MM.1S (cell line): Measurements from ENCODE around the gene SLC8B1.

ENCODE experiments used
- DNase-seq: peaks from one replicate; pipeline ENCODE4 v3.0.0-alpha.2; 2015
- H2AFZ ChIP-seq: fragments of 300-600 bp; sonication (generic); 2 replicates; pipeline ENCODE4 v1.6.0; 2016; ENCODE audit warnings: antibody characterized with exemption, low read length
- H3F3A ChIP-seq: fragments of 300-600 bp; sonication (generic); 2 replicates; pipeline ENCODE4 v1.6.1; 2016; ENCODE audit warnings: mild to moderate bottlenecking, antibody characterized with exemption, low read length, moderate library complexity, mixed read lengths; ENCODE audit not compliant: insufficient read depth
- H3K27ac ChIP-seq: fragments of 300-600 bp; sonication (generic); 2 replicates; pipeline ENCODE4 v1.5.1; 2016; ENCODE audit warnings: mild to moderate bottlenecking, low read length
- H3K27me3 ChIP-seq: fragments of 300-600 bp; sonication (generic); replicated peaks from 2 replicates; pipeline ENCODE4 v1.6.0; 2016; ENCODE audit warnings: low read length; ENCODE audit not compliant: insufficient read depth
- H3K36me3 ChIP-seq: fragments of 300-600 bp; sonication (generic); replicated peaks from 2 replicates; pipeline ENCODE4 v1.6.1; 2016; ENCODE audit warnings: mild to moderate bottlenecking, low read length, mixed read lengths; ENCODE audit not compliant: insufficient read depth
- H3K4me1 ChIP-seq: fragments of 300-600 bp; sonication (generic); 2 replicates; pipeline ENCODE4 v1.6.1; 2016; ENCODE audit warnings: low read length, mixed read lengths
- H3K4me2 ChIP-seq: fragments of 300-600 bp; sonication (generic); 2 replicates; pipeline ENCODE4 v1.6.0; 2016; ENCODE audit warnings: low read depth, low read length
- H3K4me3 ChIP-seq: fragments of 300-600 bp; sonication (generic); 2 replicates; pipeline ENCODE4 v1.5.1; 2016; ENCODE audit warnings: low read length, mixed read lengths
- H3K79me2 ChIP-seq: fragments of 300-600 bp; sonication (generic); 2 replicates; pipeline ENCODE4 v1.6.1; 2016; ENCODE audit warnings: mixed run types, low read length, mixed read lengths
- H3K9ac ChIP-seq: fragments of 300-600 bp; sonication (generic); 2 replicates; pipeline ENCODE4 v1.6.1; 2016; ENCODE audit warnings: low read length, mixed read lengths
- H3K9me2 ChIP-seq: fragments of 300-600 bp; sonication (generic); replicated peaks from 2 replicates; pipeline ENCODE4 v1.6.1; 2016; ENCODE audit warnings: mild to moderate bottlenecking, low read length, mixed read lengths; ENCODE audit not compliant: insufficient read depth
- H3K9me3 ChIP-seq: fragments of 300-600 bp; sonication (generic); replicated peaks from 2 replicates; pipeline ENCODE4 v1.6.1; 2016; ENCODE audit warnings: mild to moderate bottlenecking, low read length, mixed read lengths; ENCODE audit not compliant: insufficient read depth
- H4K20me1 ChIP-seq: fragments of 300-600 bp; sonication (generic); 2 replicates; pipeline ENCODE4 v1.6.1; 2016; ENCODE audit warnings: mild to moderate bottlenecking, low read length, moderate library complexity, mixed read lengths; ENCODE audit not compliant: insufficient read depth
- EZH2 ChIP-seq: fragments of 300-600 bp; sonication (generic); optimal IDR thresholded peaks from 2 replicates; pipeline ENCODE3; 2017; ENCODE audit warnings: low read depth, mild to moderate bottlenecking, antibody characterized with exemption, low read length, mixed read lengths
- EZH2phosphoT487 ChIP-seq: fragments of 300-600 bp; sonication (generic); IDR thresholded peaks from 2 replicates; pipeline ENCODE4 v1.6.1; 2018; ENCODE audit warnings: antibody characterized with exemption, low read length
- TF ChIP-seq, protein P1 (sequence below): fragments of 300-600 bp; sonication (generic); IDR thresholded peaks from 2 replicates; pipeline ENCODE4 v1.5.1; 2016; ENCODE audit warnings: antibody characterized with exemption, low read length, mixed read lengths

The SLC8B1 gene

DNA sequence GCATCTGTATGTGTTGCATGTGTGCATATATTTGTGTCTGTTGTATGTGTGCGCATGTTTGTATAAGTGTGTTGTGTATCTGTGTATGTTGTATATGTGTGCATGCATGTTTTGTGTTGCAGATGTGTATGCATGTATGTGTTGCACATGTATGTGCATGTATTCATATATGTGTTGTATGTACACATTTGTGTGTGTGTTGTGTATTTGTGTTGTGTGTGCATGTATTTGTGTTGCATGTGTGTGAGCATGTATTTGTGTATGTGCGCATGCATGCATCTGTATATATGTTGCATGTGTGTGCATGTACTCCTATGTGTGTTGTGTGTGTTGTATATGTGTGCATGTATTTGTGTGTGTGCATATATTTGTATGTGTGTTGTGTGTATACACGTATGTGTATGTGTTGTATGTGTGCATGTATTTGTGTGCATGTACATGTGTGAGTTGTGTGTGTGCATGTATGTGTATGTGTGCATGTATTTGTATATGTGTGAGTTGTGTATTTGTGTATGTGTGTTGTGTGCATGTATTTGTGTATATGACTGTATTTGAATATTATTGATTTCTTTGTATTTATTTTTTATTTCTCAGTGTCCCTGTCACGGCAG is 16.8 kb downstream of the SLC8B1 start:
- no peaks in the 10 kb centered on the region for H4K20me1 ChIP-seq
- no peaks in the 10 kb centered on the region for H3F3A ChIP-seq
- no peaks in the 10 kb centered on the region for H3K79me2 ChIP-seq

GRCh38 chr12:113317122-113317521 is 17.8 kb downstream of the SLC8B1 start:
- Histone ChIP-seq H3K4me3 (no peak overlapping the region), H2AFZ (no peak overlapping the region), H3K9me2 (no peaks in the 10 kb centered on the region), H3K36me3 (no peaks in the 10 kb centered on the region), H3K9me3 (no peaks in the 10 kb centered on the region), H3K4me2 (no peak overlapping the region), H3K4me1 (no peaks in the 10 kb centered on the region), H3F3A (no peaks in the 10 kb centered on the region), H3K27ac (no peak overlapping the region), H4K20me1 (no peaks in the 10 kb centered on the region), H3K79me2 (no peaks in the 10 kb centered on the region), H3K9ac (no peak overlapping the region), H3K27me3 (no peaks in the 10 kb centered on the region)
- no peak for DNase-seq
- TF ChIP-seq EZH2, result no peak

More for the DNA sequence above, 16.8 kb downstream of the SLC8B1 start:
- Histone ChIP-seq H3K27me3 (no peaks in the 10 kb centered on the region), H3K36me3 (no peaks in the 10 kb centered on the region), H3K27ac (no peak overlapping the region), H3K9me3 (no peaks in the 10 kb centered on the region), H3K4me3 (no peak overlapping the region), H3K4me1 (no peaks in the 10 kb centered on the region), H2AFZ (no peak overlapping the region), H3K9me2 (no peaks in the 10 kb centered on the region), H3K9ac (no peak overlapping the region), H3K4me2 (no peak overlapping the region)
- DNase-seq, result no peak
- TF ChIP-seq, protein P1, sequence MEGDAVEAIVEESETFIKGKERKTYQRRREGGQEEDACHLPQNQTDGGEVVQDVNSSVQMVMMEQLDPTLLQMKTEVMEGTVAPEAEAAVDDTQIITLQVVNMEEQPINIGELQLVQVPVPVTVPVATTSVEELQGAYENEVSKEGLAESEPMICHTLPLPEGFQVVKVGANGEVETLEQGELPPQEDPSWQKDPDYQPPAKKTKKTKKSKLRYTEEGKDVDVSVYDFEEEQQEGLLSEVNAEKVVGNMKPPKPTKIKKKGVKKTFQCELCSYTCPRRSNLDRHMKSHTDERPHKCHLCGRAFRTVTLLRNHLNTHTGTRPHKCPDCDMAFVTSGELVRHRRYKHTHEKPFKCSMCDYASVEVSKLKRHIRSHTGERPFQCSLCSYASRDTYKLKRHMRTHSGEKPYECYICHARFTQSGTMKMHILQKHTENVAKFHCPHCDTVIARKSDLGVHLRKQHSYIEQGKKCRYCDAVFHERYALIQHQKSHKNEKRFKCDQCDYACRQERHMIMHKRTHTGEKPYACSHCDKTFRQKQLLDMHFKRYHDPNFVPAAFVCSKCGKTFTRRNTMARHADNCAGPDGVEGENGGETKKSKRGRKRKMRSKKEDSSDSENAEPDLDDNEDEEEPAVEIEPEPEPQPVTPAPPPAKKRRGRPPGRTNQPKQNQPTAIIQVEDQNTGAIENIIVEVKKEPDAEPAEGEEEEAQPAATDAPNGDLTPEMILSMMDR, result no peak
- no peak for TF ChIP-seq EZH2phosphoT487
- no peak for TF ChIP-seq EZH2

GRCh38 chr12:113316155-113316554 is 18.8 kb downstream of the SLC8B1 start:
- DNase-seq, result no peak
- no peaks in the 10 kb centered on the region for H3K9me3 ChIP-seq
- no peaks in the 10 kb centered on the region for H3K9me2 ChIP-seq
- H3K36me3 ChIP-seq, result no peaks in the 10 kb centered on the region
- H3K79me2 ChIP-seq, result no peaks in the 10 kb centered on the region
- no peak overlapping the region for H3K4me3 ChIP-seq
- H3K4me1 ChIP-seq, result no peaks in the 10 kb centered on the region
- no peak overlapping the region for H3K4me2 ChIP-seq
- no peaks in the 10 kb centered on the region for H3K27me3 ChIP-seq
- no peak overlapping the region for H3K9ac ChIP-seq
- H3F3A ChIP-seq, result no peaks in the 10 kb centered on the region
- no peak overlapping the region for H2AFZ ChIP-seq
- no peaks in the 10 kb centered on the region for H4K20me1 ChIP-seq
- no peak overlapping the region for H3K27ac ChIP-seq
- TF ChIP-seq, protein P1, result no peak
- TF ChIP-seq EZH2phosphoT487 (no peak), EZH2 (no peak)

DNA sequence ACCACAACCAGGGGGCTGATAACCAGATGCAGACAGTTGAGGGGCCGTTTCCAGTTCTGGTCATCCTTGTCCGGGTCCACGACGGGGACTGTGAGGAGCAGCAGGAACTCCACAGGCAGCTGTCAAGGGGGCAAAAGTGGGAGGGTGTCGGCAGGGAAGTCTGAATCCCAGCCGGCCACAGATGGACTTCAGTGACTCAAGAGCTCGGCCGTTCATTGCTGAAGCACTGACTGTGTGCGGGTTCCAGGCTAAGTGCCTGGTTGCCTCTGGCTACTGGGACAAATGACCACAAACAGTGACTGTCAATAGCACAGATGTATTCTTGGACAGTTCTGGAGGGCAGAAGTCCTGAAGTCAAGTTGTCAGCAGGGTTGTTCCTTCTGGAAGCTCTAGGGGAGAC is 19.6 kb downstream of the SLC8B1 start:
- H3K79me2 ChIP-seq, result no peaks in the 10 kb centered on the region
- H3K4me1 ChIP-seq, result no peaks in the 10 kb centered on the region
- H3F3A ChIP-seq, result no peaks in the 10 kb centered on the region
- no peak overlapping the region for H2AFZ ChIP-seq
- H3K9ac ChIP-seq, result no peak overlapping the region
- no peaks in the 10 kb centered on the region for H4K20me1 ChIP-seq
- no peak overlapping the region for H3K4me3 ChIP-seq
- no peak overlapping the region for H3K27ac ChIP-seq
- no peak for TF ChIP-seq EZH2phosphoT487
- TF ChIP-seq, protein P1, result no peak
- H3K9me3 ChIP-seq, result no peaks in the 10 kb centered on the region
- no peaks in the 10 kb centered on the region for H3K9me2 ChIP-seq
- no peaks in the 10 kb centered on the region for H3K27me3 ChIP-seq
- H3K36me3 ChIP-seq, result no peaks in the 10 kb centered on the region
- H3K4me2 ChIP-seq, result no peak overlapping the region
- no peak for DNase-seq
